Measurements from ENCODE around the gene ATP8B2.
A peak's percentile ranks its signal among the peaks of the same experiment; 100 is the strongest.
"Not testable (repeated sequence)": the region's sequence is repeated elsewhere in the genome, so short reads cannot be mapped to it uniquely, and the experiment has no call there.

The ATP8B2 gene

DNA sequence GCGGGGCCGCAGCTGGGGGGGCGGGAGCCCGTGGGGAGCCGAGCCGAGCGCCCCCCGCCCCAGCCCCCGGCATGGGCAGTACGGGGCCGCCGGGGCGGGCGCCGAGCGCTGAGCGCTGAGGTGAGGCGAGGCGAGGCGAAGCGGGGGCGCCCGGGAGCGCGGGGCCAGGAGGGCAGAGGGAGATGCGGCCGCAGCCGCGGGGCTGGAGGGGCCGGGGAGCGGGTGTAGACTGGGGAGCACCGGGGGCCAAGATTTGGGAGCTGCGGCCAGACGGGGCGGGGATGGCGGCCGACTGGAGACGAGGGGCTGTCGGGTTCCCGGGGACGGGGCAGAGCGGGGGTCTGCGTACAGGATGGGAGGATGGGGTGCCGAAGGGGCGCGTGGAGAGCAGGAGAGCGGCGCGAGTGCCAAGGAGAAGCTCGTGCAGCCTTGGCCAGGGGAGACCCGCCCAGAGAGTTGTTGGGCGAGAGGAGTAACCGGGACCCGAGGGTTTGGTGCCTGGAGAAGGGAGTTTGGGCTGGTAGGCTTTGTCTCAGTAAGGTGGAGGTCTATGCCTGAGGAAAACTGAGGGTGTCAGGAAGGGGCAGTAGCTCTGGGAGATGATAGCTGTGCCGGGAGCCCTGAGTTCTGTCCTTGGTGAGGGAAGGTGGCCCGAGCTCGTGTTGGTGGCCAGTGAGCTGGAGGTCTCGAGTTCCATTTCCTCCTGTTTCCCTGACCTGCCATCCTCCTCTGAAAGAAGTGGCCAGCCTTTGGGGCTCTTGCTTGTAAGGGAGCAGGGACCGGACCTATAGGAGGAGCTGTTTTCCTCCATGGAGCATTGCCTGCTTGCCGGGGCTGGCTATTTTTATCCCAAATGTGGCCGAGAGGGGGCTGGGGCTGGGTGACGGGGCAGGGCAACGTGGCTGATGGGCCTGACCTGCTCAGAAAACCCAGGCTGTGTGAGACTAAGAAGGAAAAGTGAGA lies 539 bp downstream of the ATP8B2 start:
- DNase-seq: no peak

DNA sequence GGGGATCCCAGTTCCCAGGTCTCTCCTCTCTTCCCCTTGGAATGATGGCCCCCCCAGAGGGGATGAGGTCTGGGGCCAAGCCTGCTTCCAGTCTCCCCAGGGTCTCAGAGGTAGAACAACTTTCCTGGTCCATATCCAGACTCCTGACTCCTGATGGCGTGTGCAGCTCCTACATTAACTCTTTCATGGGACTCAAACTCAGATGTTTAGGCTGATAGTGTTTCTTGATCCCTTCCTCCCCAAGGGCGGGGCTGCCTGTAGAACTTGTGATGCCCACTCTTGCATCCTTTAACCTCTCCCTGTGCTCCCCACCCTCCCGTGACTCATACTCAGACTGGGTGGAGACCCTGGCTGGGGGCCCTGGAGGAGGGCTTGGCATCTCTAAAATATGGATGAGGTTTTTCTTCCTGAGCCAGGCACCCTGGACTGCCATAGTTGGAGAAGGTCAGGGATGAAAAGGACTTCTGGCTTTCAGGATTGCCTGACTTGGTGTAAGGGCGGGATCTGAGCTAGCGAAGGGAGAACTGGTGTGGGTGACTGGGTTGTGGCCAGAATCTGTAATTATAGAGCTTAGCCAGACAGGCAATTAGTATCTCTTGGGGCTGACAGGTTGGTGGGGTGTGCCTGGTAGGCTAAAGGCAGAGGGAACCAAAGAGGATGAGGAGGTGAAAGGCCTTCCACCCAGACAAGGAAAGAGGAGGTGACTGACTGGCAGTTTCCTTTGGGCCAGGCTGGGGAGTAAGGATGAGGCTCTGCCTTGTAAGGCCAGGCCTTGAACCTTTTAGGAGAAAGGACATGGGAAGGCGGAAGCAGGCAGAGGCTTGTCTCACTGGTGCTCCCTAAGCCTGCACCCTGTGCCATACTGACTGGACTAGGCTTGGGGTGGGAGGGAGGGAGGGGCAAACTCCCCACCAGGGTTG lies 1.5 kb downstream of the ATP8B2 start:
- no peak for DNase-seq

DNA sequence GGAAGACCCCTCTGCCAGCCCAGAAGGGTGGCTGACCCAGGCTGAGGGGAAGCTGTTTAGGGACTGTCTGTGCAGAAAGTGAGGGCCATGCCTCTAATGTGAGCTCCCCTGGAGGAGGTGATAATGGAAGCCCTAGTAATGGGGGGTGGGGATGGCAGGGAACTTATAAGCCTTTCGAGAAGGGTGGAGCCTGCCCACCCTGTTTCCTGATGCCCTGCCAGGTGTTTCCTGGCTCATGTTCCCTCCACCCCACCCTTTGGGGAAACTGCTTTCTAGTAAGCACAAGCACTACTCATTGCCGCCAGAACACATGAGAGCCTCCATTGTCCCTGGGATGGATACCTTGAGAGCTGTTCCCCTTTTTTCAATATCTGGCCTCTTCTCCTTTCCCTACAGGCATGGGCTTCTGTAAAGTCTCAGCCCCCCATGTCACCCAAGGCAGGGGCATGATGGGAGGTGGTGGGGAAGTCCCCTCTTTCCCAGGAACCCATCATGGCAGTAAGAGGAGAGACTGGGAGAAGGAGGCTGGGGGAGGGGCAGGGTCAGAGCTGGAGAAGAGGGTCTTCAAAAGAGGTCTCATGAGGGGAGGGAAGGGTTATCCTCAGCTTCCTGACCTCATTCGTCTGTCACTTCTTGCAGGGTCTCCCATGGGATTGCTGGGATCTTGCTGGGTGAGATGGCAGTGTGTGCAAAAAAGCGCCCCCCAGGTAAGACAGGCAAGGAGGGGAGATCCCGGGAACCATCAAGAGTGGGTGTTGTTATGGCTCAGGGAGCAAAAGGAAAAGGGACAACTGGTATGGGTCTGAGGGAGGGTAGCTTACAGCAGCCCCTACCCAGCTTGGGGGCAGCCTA lies 2.4 kb downstream of the ATP8B2 start:
- no peak for DNase-seq

DNA sequence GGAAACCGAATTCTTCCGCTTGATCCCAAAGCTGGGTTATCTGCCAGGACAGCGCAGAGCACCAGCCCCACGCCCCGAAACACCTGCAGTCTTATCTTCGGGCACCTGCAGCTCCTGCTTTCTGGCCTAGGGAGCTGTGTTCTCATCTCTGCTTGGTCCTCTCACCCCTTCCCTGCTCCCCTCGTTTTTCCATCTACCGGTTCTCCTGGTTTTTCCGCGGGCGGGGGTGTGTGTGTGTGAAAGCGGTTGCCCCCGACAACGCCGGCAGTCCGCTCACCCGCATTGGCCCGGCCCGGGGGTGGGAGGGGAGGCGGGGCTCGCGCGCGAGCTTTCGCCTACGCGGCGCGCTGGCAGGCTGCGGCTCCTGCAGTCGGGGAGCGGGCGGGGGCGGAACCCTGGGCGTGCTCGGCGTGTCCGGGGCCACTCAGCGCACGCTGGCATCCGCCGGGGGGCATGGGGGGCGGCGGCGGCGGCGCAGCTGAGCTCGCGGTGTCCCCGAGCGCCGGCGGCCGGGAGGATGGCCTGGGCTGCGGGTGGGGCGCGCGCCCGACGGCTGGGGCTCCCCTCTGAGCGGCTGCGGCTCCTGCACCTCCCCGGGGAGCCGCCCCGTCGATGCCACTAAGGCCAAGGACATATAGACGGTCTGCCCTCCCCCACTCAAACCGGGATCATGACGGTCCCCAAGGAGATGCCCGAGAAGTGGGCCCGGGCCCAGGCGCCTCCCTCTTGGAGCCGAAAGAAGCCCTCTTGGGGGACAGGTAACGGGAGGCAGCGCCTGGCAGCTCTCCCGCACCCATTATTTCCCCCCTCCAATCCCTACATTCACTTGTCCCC lies 3.2 kb downstream of the ATP8B2 start:
- DNase-seq: peak; percentile 93

DNA sequence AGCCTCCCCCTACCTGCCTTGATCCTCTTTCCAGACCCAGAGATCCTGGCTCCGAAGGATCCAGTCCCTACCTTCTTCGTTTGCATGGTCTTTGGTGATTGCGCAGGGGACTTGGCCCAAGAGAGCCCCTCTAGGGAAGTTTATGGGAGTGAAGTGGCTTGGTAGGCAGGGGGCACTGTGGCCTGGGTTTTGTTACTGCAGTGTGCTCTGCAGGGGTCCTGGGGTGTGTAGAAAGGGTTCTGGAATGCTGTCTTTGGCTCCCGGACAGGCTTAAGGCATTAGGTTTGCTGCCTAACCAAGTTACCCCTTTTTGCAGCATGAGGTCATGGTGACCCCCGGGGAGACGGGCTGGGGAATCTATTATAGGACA lies 3.8 kb downstream of the ATP8B2 start:
- DNase-seq: no peak

DNA sequence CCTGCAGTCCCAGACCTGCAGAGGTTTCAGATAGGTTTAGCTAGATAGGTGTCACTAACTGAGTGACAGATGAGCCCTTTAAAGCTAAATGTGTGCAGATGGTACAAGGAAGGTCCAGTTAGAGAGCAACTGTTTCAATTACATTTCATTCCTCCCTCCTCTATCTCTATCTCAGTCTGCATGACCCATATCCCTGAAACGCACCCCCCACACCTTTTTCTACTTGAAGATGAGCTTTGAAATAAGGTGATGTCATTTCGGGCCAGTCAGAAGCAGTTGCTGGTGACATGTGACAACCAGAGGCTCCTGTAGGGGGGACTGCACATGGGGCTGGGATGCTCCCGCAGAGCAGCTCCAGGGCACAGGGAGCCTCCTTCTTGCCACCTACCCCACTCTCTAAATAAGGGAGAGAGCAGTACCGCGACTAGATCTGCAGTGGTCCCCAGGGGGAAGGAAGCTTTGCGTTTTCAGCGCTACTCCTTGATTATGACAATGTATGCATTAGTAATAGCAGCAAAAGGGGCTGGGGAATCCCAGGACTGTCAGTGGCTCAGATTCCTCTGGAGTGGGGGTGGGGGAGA lies 4.3 kb downstream of the ATP8B2 start:
- no peak for DNase-seq

DNA sequence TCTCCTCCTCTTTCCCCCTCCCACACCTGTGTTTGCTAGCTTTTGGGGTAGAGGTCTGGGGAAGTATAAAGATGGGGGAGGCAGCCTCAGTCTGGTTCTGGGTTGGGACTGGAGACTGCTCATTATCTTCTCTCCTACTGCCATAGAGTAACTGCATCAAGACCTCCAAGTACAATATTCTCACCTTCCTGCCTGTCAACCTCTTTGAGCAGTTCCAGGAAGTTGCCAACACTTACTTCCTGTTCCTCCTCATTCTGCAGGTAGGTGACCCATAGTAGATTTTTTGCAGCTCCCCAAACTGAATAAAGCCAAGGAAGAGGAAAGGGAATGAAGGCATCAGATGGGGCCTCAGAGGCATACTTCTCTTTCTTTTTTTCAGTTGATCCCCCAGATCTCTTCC lies 5.3 kb downstream of the ATP8B2 start:
- DNase-seq: no peak

DNA sequence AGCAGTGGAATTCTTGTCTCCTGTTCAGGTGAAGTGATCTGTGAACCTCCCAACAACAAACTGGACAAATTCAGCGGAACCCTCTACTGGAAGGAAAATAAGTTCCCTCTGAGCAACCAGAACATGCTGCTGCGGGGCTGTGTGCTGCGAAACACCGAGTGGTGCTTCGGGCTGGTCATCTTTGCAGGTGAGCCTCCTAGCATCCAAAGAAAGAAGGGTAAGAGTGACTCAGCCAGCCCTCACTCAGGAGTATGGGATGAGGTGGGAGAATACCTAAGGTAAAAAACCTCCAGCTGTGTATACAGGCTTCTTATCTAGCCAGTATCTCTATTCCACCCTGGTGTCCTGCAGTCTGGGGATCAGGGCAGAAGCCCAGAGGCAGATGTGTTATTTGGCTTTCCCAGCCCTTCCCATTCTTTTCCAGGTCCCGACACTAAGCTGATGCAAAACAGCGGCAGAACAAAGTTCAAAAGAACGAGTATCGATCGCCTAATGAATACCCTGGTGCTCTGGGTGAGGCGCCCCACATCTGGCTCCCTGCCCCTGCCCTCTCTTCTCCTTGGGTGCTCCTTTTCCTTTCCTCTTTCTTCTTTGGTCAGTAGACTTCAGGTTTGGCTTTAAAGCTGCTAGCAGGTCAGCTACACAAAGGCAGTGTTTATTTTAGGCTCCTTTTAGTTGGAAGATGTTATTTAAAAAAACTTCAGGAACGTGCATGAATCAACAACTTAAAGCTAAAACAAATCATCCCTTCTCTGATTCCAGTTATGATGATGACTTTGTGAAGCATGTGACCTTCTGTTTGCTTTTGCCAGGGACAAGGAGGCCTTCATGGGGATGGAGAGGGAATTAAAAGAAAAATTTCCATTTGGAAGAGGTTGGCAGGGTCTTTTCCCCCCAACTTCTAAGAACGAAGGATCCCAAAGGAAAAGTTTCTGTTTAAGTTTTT lies 9.0 kb downstream of the ATP8B2 start:
- no peak for DNase-seq

DNA sequence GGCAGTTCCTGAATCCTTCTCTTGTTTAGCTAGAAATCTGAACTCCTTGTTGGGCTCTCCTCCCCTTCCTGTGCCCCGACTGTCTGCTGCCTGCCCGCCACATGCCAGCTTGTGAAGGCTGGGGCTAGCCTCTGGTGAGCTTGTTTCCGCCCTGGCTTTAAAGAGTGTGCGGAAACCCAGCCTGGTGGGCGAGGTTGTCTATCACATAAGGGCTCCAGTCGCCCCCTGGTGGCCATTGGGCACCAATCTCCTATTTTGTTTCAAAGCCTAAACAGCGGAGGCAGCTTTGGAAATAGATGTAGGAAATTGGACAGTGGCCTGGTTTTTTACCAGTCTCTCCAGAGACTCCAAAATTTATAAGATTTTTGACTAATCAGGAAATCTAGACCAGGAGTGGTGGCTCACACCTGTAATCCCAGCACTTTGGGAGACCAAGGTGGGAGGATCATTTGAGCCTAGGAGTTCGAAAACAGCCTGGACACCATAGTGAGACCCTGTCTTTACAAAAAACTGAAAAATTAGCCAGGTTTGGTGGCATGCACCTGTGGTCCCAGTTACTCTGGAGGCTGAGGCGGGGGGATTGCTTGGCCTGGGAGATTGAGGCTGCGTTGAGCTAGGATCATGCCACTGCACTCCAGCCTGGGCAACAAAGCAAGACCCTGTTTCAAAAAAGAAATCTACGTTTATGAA lies 9.8 kb downstream of the ATP8B2 start:
- peak; percentile 92 for DNase-seq

DNA sequence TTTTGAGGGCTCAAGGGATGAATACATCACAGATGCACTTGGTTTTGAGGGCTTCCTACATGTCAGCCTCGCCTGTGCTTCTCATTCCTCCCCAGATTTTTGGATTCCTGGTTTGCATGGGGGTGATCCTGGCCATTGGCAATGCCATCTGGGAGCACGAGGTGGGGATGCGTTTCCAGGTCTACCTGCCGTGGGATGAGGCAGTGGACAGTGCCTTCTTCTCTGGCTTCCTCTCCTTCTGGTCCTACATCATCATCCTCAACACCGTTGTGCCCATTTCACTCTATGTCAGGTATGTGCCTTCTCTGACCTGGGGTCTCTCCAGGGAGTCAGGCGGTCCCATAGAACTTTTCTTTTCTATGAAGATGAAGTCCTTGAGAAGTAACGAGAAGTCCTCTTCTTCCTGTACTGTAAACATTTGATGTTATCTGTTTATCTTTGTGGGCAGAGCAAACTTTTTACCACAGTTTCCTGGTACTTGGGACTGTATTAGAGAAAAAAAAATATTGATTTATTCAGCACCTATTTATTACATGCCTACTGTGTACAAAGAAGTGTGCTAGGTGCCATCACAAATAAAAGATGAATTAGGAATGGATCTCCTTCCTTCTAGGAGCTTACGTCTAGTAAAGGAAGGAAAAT lies 12.0 kb downstream of the ATP8B2 start:
- no peak for DNase-seq

DNA sequence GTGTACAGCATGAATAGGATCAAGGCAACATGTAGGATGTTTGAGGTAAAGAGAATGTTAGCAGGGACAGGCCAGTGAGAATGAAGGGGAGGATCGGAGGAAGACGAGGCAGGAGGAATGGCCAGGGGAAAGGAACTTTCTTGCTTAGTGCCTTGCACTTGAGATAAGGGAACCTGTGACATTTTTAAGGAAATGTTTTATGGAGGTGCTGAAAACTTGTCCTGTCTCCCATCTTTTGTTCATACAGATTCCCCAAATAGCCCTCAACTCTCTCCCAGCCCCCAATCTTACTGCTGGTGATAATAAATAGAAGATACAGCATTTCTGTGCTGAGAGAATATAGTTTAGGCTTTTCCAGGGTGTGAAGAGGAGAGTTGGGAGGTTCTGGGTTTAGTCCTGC lies 13.6 kb downstream of the ATP8B2 start:
- DNase-seq: no peak

DNA sequence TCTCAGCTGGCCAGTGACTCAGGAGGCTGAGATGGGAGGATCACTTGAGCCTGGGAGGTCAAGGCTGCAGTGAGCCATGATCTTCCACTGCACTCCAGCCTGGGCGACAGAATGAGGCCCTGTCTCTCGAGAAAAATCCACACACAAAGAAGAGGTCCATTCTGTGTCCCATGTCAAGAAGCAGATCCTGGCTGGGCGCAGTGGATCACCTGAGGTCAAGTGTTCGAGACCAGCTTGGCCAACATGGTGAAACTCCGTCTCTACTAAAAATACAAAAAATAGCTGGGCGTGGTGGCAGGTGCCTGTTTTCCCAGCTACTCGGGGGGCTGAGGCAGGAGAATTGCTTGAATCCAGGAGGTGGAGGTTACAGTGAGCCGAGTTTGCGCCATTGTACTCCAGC lies 16.0 kb downstream of the ATP8B2 start:
- DNase-seq: not testable (repeated sequence)

DNA sequence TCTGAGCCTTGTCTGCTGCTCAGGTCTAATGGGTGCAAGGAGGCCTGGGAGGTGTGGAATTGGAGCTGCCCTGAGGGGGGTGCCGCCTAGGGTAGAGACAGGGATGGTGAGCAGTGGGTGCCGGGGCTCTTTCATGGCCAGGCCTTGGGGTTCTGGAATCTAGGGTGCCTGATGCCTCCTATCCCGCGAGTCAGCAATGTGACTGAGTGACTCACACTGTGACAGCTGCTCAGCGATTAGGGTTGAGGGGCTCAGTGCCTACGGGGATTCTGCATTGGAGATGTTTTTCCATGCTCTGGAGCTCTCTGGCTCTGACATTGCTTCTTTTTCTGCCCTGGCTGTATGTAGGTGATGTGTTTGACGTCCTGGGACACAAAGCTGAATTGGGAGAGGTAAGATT lies 16.8 kb downstream of the ATP8B2 start:
- no peak for DNase-seq

DNA sequence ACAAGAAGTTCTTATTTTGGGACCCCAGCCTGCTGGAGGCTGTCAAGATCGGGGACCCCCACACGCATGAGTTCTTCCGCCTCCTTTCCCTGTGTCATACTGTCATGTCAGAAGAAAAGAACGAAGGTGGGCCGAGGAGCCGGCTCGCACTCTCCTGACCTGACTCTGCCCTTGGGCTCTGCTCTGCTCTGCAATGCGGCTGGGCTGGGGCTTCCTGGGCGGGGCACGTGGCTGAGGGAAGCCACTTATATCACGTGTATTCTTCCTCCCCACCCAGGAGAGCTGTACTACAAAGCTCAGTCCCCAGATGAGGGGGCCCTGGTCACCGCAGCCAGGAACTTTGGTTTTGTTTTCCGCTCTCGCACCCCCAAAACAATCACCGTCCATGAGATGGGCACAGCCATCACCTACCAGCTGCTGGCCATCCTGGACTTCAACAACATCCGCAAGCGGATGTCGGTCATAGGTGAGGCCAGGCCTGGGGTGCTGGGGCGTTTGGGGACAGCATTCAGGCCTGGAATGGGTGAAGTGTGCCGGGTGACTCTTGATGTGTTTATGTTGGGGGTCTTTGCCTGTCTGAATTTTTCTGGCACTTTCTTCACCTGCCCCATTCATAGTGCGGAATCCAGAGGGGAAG lies 17.6 kb downstream of the ATP8B2 start:
- peak; percentile 69 for DNase-seq

DNA sequence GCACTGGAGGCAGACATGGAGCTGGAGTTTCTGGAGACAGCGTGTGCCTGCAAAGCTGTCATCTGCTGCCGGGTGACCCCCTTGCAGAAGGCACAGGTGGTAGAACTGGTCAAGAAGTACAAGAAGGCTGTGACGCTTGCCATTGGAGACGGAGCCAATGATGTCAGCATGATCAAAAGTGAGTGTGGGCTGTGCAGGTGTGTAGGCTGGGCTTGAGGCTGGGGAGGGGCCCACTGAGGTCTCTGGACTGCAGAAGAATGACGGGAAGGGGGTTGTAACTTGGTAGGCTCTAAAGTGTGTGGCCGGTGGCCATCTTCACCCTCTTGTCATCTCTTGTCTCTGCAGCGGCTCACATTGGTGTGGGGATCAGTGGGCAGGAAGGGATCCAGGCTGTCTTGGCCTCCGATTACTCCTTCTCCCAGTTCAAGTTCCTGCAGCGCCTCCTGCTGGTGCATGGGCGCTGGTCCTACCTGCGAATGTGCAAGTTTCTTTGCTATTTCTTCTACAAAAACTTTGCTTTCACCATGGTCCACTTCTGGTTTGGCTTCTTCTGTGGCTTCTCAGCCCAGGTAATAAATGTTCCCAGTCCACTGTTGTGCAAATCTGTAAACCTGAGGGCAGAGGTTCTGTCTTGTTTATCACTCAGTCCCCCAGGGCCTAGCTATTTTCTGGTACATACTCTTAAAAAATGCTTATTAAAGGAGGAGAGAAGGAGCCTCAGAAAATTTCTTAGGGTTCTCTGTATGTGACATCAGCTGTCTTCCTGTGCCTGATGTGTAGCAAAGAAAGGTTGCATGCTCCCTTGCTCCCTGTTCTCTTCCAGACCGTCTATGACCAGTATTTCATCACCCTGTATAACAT lies 19.9 kb downstream of the ATP8B2 start:
- DNase-seq: peak; percentile 78

DNA sequence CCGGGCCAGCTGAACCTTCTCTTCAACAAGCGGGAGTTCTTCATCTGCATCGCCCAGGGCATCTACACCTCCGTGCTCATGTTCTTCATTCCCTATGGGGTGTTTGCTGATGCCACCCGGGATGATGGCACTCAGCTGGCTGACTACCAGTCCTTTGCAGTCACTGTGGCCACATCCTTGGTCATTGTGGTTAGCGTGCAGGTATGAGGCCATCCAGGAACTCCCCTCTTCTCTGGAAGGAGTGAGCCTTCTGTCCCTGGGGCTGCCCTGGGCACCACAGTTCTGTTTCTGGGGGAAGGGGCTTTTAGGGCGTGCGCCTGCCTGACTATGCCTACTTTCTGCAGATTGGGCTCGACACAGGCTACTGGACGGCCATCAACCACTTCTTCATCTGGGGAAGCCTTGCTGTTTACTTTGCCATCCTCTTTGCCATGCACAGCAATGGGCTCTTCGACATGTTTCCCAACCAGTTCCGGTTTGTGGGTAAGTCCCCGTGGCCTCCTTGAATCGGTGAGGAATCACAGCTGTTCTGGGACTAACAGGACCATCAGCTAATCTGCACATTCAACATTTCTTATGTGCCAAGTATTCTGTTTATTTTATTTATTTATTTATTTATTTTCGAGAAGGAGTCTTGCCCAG lies 21.1 kb downstream of the ATP8B2 start:
- no peak for DNase-seq

DNA sequence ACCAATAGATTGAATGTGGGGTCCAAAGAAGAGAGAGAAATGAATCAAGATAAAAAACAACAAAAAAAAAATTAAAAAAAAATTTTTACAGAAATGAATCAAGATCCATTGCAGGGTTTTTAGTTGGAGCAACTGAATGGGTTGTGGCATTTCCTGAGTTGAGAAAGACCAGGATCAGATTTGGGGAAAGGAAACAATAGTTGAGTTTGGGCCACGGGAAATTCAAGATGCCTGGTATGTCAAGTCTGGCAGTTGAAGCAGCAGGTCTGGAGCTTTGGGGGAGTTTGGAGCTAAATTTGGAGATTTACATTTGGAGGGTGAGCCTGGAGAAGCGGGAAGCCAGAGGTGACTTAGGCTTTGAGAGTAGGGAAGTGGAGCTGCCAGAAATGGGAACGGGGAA lies 22.6 kb downstream of the ATP8B2 start:
- DNase-seq: no peak
